Measurements from ENCODE around the gene SRGAP2.
"Not testable (repeated sequence)": the region's sequence is repeated elsewhere in the genome, so short reads cannot be mapped to it uniquely, and the experiment has no call there.

The SRGAP2 gene

GRCh38 chr1:206203364-206204158 lies at the start of gene SRGAP2:
TSS of gene SRGAP2 (plus strand) at chr1:206203541. CDS start at chr1:206205971, 2,430 bp downstream.
- peak; percentile 34 for DNase-seq

- DNase-seq = not testable (repeated sequence)
Observed at GRCh38 chr1:206167350-206168029, 35.9 kb upstream of the SRGAP2 start.

- DNase-seq = peak; percentile 6
Observed at GRCh38 chr1:206169794-206170193, 33.5 kb upstream of the SRGAP2 start.

GRCh38 chr1:206173110-206173719 lies 30.1 kb upstream of the SRGAP2 start:
- DNase-seq = not testable (repeated sequence)

- peak; percentile 15 for DNase-seq
Observed at GRCh38 chr1:206174182-206174868, 29.0 kb upstream of the SRGAP2 start.

- DNase-seq = peak; percentile 43
Observed at GRCh38 chr1:206175459-206176113, 27.8 kb upstream of the SRGAP2 start.

- DNase-seq = not testable (repeated sequence)
Observed at GRCh38 chr1:206176114-206176502, 27.2 kb upstream of the SRGAP2 start.

- peak; percentile 68 for DNase-seq
Observed at GRCh38 chr1:206178061-206178989, 25.0 kb upstream of the SRGAP2 start.

- DNase-seq = not testable (repeated sequence)
Observed at GRCh38 chr1:206179666-206180065, 23.7 kb upstream of the SRGAP2 start.

- peak; percentile 27 for DNase-seq
Observed at GRCh38 chr1:206182368-206183317, 20.7 kb upstream of the SRGAP2 start.

- peak; percentile 0 for DNase-seq
Observed at GRCh38 chr1:206183788-206184187, 19.6 kb upstream of the SRGAP2 start.

GRCh38 chr1:206185778-206186177 lies 17.6 kb upstream of the SRGAP2 start:
- not testable (repeated sequence) for DNase-seq

GRCh38 chr1:206186826-206187225 lies 16.5 kb upstream of the SRGAP2 start:
- not testable (repeated sequence) for DNase-seq

GRCh38 chr1:206195182-206195581 lies 8.2 kb upstream of the SRGAP2 start:
- DNase-seq = not testable (repeated sequence)

GRCh38 chr1:206196748-206197424 lies 6.5 kb upstream of the SRGAP2 start:
- not testable (repeated sequence) for DNase-seq

GRCh38 chr1:206202789-206203363 lies 465 bp upstream of the SRGAP2 start, which contains the start of gene FAM72A:
TSS of gene FAM72A (minus strand) at chr1:206202839. CDS start at chr1:206202025, 814 bp downstream.
- DNase-seq = peak; percentile 99

- DNase-seq = not testable (repeated sequence)
Observed at GRCh38 chr1:206204159-206204511, 794 bp downstream of the SRGAP2 start.

GRCh38 chr1:206204871-206205270 lies 1.5 kb downstream of the SRGAP2 start:
- peak; percentile 1 for DNase-seq

GRCh38 chr1:206205569-206205968 lies 2.2 kb downstream of the SRGAP2 start:
- not testable (repeated sequence) for DNase-seq
